ENCODE data around the gene MMP20. TPM values are rescaled to one million over a fixed set of nuclear protein-coding genes. Genes with fewer than 3 reads are reported as not detected.

The MMP20 gene
- total RNA-seq, 1 experiment from 2014 or later, result 0.30 TPM

GRCh38 chr11:102604011-102604410, 21.1 kb downstream of the MMP20 start:
- ATAC-seq, result no peak
- no peaks in the 10 kb centered on the region for H3K27me3 ChIP-seq (ENCODE audit: insufficient read depth, low read length)
- H2AFZ ChIP-seq (ENCODE audit: low read depth, low read length, poor library complexity, severe bottlenecking), result peak overlapping the region; percentile 12
- peak overlapping the region; percentile 68 for H3K4me2 ChIP-seq (ENCODE audit: low read length)
- peak overlapping the region in 1 of 2 experiments; percentile 27; a peak in 1 of 4 replicates for H3K4me3 ChIP-seq (replicated peaks in 1 of 2; ENCODE audit: low read depth in 1 of 2, low read length in 2 of 2)
- TF ChIP-seq RAD21 (IDR thresholded peaks at IDR 0.05; ENCODE audit: low read depth) (no peak), MAX (IDR thresholded peaks at IDR 0.05) (no peak), JUND (IDR thresholded peaks at IDR 0.05) (no peak), SP1 (IDR thresholded peaks at IDR 0.05; ENCODE audit: low read depth) (no peak), ZNF274 (IDR thresholded peaks at IDR 0.05; ENCODE audit: low read depth, low read length) (no peak), ZFX (IDR thresholded peaks at IDR 0.05) (no peak), POLR2A (IDR thresholded peaks at IDR 0.05; ENCODE audit: borderline replicate concordance, extremely low read depth, insufficient read depth, insufficient read length) (no peak), EZH2 (IDR thresholded peaks at IDR 0.05) (no peak), CTCF (IDR thresholded peaks at IDR 0.05 in 2 of 3, conservative IDR thresholded peaks at IDR 0.05 in 1 of 3; ENCODE audit: borderline replicate concordance in 1 of 3, insufficient read depth in 1 of 3, low read depth in 2 of 3, low read length in 2 of 3) (no peak), CBX3 (IDR thresholded peaks at IDR 0.05; ENCODE audit: low read depth) (no peak), FOSL1 (IDR thresholded peaks at IDR 0.05; ENCODE audit: low read depth) (no peak), TCF7L2 (IDR thresholded peaks at IDR 0.05; ENCODE audit: borderline replicate concordance, extremely low read depth, insufficient read depth, insufficient read length) (no peak)
- peak overlapping the region; percentile 85 for H3K27ac ChIP-seq (ENCODE audit: low read depth, low read length)
- no TSS peak for BruUV-seq (replicated peaks)
- H3K9me3 ChIP-seq (ENCODE audit: control insufficient read depth in 1 of 2, insufficient read depth in 1 of 2, low read depth in 1 of 2, low read length in 2 of 2), result no peaks in the 10 kb centered on the region
- intact Hi-C loops (cut with micrococcal nuclease), result no loop called here
- H3K36me3 ChIP-seq (ENCODE audit: control insufficient read depth in 1 of 2, insufficient read depth in 2 of 2, low read length in 2 of 2), result no peaks in the 10 kb centered on the region
- RAD21 ChIA-PET (ENCODE audit: low non-redundant PET in 1 of 2, low total read pairs in 2 of 2, uncharacterized antibody in 2 of 2, unreplicated experiment in 2 of 2), result interaction anchor here in 1 of 2 experiments (0.8 kb wide), 1 partner anchor 9 kb away, joined by 6 read pairs; no protein-coding TSS in a partner anchor
- DNase-seq (ENCODE audit: low read depth, low spot score), result no peak
- POLR2A ChIA-PET, result interaction anchor here (1.0 kb wide), 1 partner anchor 9 kb away, joined by 5 read pairs; no protein-coding TSS in a partner anchor
- H3K4me1 ChIP-seq (ENCODE audit: control insufficient read depth in 1 of 2, insufficient read depth in 2 of 2, low read length in 2 of 2), result peaks cover 72 to 98% of the 10 kb centered on the region in 2 experiments
- no peaks in the 10 kb centered on the region for H3K9me2 ChIP-seq (ENCODE audit: insufficient read depth)
- CTCF ChIA-PET, result interaction anchor here (1.3 to 2.1 kb wide), 4 partner anchors 9 to 310 kb away, joined by 3 to 22 read pairs (median 4); no protein-coding TSS in a partner anchor
- H3K9ac ChIP-seq (ENCODE audit: low read length), result peak overlapping the region; percentile 59
- no peaks in the 10 kb centered on the region for H4K20me1 ChIP-seq (ENCODE audit: insufficient read depth)
- H3K79me2 ChIP-seq (ENCODE audit: insufficient read depth, low read length), result no peaks in the 10 kb centered on the region
